Right cardiac atrium (tissue), 5 donors: ENCODE results near the gene ABCA7. TPM values are rescaled to one million over a fixed set of nuclear protein-coding genes. Genes with fewer than 3 reads are reported as not detected.

Experiments used
- ATAC-seq, 2 donors: fragments of 200-7000 bp; cut with Tn5 transposase; one replicate each; pipeline versions ENCODE4 v1.8.0 to v1.9.1; 2020; ENCODE audit warnings: moderate library complexity in 2 of 2, mild to moderate bottlenecking in 1 of 2
- DNase-seq, 3 donors: peaks; one replicate each; pipeline ENCODE4 v3.0.0-alpha.2; 2020
- H3K27ac ChIP-seq: one replicate; pipeline ENCODE4 v1.5.1; 2013; ENCODE audit warnings: mild to moderate bottlenecking, low read length, control low read depth, moderate library complexity
- H3K27me3 ChIP-seq: one replicate; pipeline ENCODE4 v1.6.1; 2013; ENCODE audit not compliant: control insufficient read depth, insufficient read depth
- H3K4me1 ChIP-seq: one replicate; pipeline ENCODE4 v1.6.1; 2013; ENCODE audit warnings: low read length; ENCODE audit not compliant: control insufficient read depth, insufficient read depth
- H3K4me3 ChIP-seq: one replicate; pipeline ENCODE4 v1.5.1; 2013; ENCODE audit warnings: low read length, control low read depth
- H3K9me3 ChIP-seq: one replicate; pipeline ENCODE4 v1.6.1; 2013; ENCODE audit warnings: low read length; ENCODE audit not compliant: control insufficient read depth
- WGBS: extraction: QIAGEN DNeasy Blood & Tissue Kit; methylation state at CpG from one replicate; pipeline ENCODE4 v1.1.7; 2013; 5-methylcytosine and 5-hydroxymethylcytosine counted together
- intact Hi-C, 4 donors: fragments of 100-400 bp; cut with DNase I; formaldehyde crosslinking; loops; one replicate each; pipeline versions ENCODE4 v1.11.0 to v1.14.0; 2022 to 2023
- polyA plus RNA-seq: library from polyadenylated mRNA; stranded (reverse); fragments of 200-250 nt; gene quantifications from one replicate; pipeline ENCODE4 v1.2.3, GENCODE V29; 2013
- total RNA-seq, 4 donors: library from RNA; stranded (reverse); fragmentation: NEBNext Ultra II Directional; extraction: Animal tissue kit (Norgen Biotek cat#: 25700); gene quantifications; one replicate each; pipeline ENCODE4 v1.2.1, GENCODE V29; 2021
- donor health status: healthy with polysubstance abuse.
- donor health status: DM: no; HTN: yes; CAD: no.
- donor health status: DM: no; HTN: no; CAD: no.
- donor health status: DM: no; HTN: yes; CAD: no; lungs with severe emphysema.
- donor health status: DM: yes; HTN: yes; CAD: no.

The ABCA7 gene
- total and polyA plus RNA-seq, 5 donors = 7.3 to 10.4 (median 9.1) TPM

- ATAC-seq = no peak
- H3K27me3 ChIP-seq = no peaks in the 10 kb centered on the region
- H3K9me3 ChIP-seq = no peaks in the 10 kb centered on the region
- intact Hi-C loops = no loop called here
- H3K4me3 ChIP-seq = no peak overlapping the region
- no peaks in the 10 kb centered on the region for H3K4me1 ChIP-seq
- DNase-seq = peak in 2 of 3 donors; percentile 43 to 53
- H3K27ac ChIP-seq = no peak overlapping the region
- 95% methylated on average over 18 of the region's 18 CpGs for WGBS
Measured at GRCh38 chr19:994516-994915, 45.4 kb upstream of the ABCA7 start.

GRCh38 chr19:995051-995827 lies 44.7 kb upstream of the ABCA7 start:
- intact Hi-C loops = no loop called here
- Histone ChIP-seq H3K9me3 (no peaks in the 10 kb centered on the region), H3K4me3 (no peak overlapping the region), H3K27ac (no peak overlapping the region), H3K27me3 (no peaks in the 10 kb centered on the region), H3K4me1 (no peaks in the 10 kb centered on the region)
- 76% methylated on average over 26 of the region's 26 CpGs for WGBS
- ATAC-seq (no peak), DNase-seq (peak in 2 of 3 donors; percentile 35 to 59)

- Histone ChIP-seq H3K4me1 (no peaks in the 10 kb centered on the region), H3K4me3 (no peak overlapping the region), H3K9me3 (no peaks in the 10 kb centered on the region), H3K27me3 (no peaks in the 10 kb centered on the region), H3K27ac (no peak overlapping the region)
- DNase-seq = peak in 2 of 3 donors; percentile 65 to 72
- ATAC-seq = no peak
- intact Hi-C loops = no loop called here
- WGBS = 12% methylated on average over 64 of the region's 64 CpGs
Measured at GRCh38 chr19:996051-996838, 43.7 kb upstream of the ABCA7 start.

GRCh38 chr19:998064-998463 lies 41.8 kb upstream of the ABCA7 start:
- Histone ChIP-seq H3K27ac (no peak overlapping the region), H3K4me1 (no peaks in the 10 kb centered on the region), H3K9me3 (no peaks in the 10 kb centered on the region), H3K4me3 (no peak overlapping the region), H3K27me3 (no peaks in the 10 kb centered on the region)
- intact Hi-C loops = no loop called here
- DNase-seq (no peak), ATAC-seq (no peak)
- WGBS = 25% methylated on average over 6 of the region's 6 CpGs

- ATAC-seq (no peak), DNase-seq (no peak)
- no peaks in the 10 kb centered on the region for H3K9me3 ChIP-seq
- H3K27me3 ChIP-seq = no peaks in the 10 kb centered on the region
- intact Hi-C loops = no loop called here
- no peak overlapping the region for H3K4me3 ChIP-seq
- no peak overlapping the region for H3K27ac ChIP-seq
- 67% methylated on average over 3 of the region's 3 CpGs for WGBS
- H3K4me1 ChIP-seq = no peaks in the 10 kb centered on the region
Measured at GRCh38 chr19:999379-999719, 40.6 kb upstream of the ABCA7 start.

GRCh38 chr19:1000095-1000494 lies 39.8 kb upstream of the ABCA7 start, which contains the start of gene GRIN3B:
Gene GRIN3B, plus strand, starts transcription at chr19:1000419. Its CDS starts 19 bp downstream, at chr19:1000438.
- intact Hi-C loops = no loop called here
- H3K4me1 ChIP-seq = no peaks in the 10 kb centered on the region
- H3K27me3 ChIP-seq = no peaks in the 10 kb centered on the region
- 2% methylated on average over 43 of the region's 43 CpGs for WGBS
- H3K4me3 ChIP-seq = peak within 1 kb of the TSS; percentile 11
- no peak within 1 kb of the TSS for H3K27ac ChIP-seq
- ATAC-seq = peak in 1 of 2 donors; percentile 4
- H3K9me3 ChIP-seq = no peaks in the 10 kb centered on the region
- peak in 2 of 3 donors; percentile 80 to 81 for DNase-seq

GRCh38 chr19:1000591-1001537 lies 39.0 kb upstream of the ABCA7 start:
- intact Hi-C loops = no loop called here
- no peaks in the 10 kb centered on the region for H3K4me1 ChIP-seq
- DNase-seq = peak in 2 of 3 donors; percentile 51 to 53
- peak overlapping the region; percentile 11 for H3K4me3 ChIP-seq
- no peak for ATAC-seq
- H3K27ac ChIP-seq = no peak overlapping the region
- WGBS = 4% methylated on average over 73 of the region's 73 CpGs
- no peaks in the 10 kb centered on the region for H3K27me3 ChIP-seq
- H3K9me3 ChIP-seq = no peaks in the 10 kb centered on the region

GRCh38 chr19:1001538-1002166 lies 38.3 kb upstream of the ABCA7 start:
- H3K27ac ChIP-seq = no peak overlapping the region
- no peaks in the 10 kb centered on the region for H3K27me3 ChIP-seq
- no peaks in the 10 kb centered on the region for H3K9me3 ChIP-seq
- peak; percentile 56 to 83 (median 82) for DNase-seq
- ATAC-seq = peak; percentile 48 to 66
- H3K4me3 ChIP-seq = no peak overlapping the region
- no peaks in the 10 kb centered on the region for H3K4me1 ChIP-seq
- intact Hi-C loops = no loop called here
- 10% methylated on average over 20 of the region's 20 CpGs for WGBS

GRCh38 chr19:1002600-1002999 lies 37.3 kb upstream of the ABCA7 start:
- no peaks in the 10 kb centered on the region for H3K27me3 ChIP-seq
- ATAC-seq (no peak), DNase-seq (no peak)
- WGBS = 81% methylated on average over 4 of the region's 4 CpGs
- H3K9me3 ChIP-seq = no peaks in the 10 kb centered on the region
- no peak overlapping the region for H3K27ac ChIP-seq
- intact Hi-C loops = no loop called here
- H3K4me1 ChIP-seq = no peaks in the 10 kb centered on the region
- H3K4me3 ChIP-seq = no peak overlapping the region

- intact Hi-C loops = no loop called here
- Histone ChIP-seq H3K27ac (no peak overlapping the region), H3K4me1 (no peaks in the 10 kb centered on the region), H3K4me3 (no peak overlapping the region), H3K9me3 (no peaks in the 10 kb centered on the region), H3K27me3 (no peaks in the 10 kb centered on the region)
- ATAC-seq (no peak), DNase-seq (peak in 1 of 3 donors; percentile 65)
- 84% methylated on average over 37 of the region's 37 CpGs for WGBS
Measured at GRCh38 chr19:1003283-1003682, 36.6 kb upstream of the ABCA7 start.
